Right atrium auricular region (tissue), 2 donors: ENCODE results near the gene ADAMTS14. TPM values are rescaled to one million over a fixed set of nuclear protein-coding genes. Genes with fewer than 3 reads are reported as not detected.

Source experiments
- DNase-seq: peaks from one replicate; pipeline ENCODE4 v3.0.0-alpha.2; 2019; ENCODE audit warnings: low spot score
- H3K27ac ChIP-seq, 2 donors: fragments of 200-600 bp; sonication (generic); 1 replicate in 1 of 2; 2 replicates in 1 of 2; pipeline ENCODE4 v1.5.1; 2016 to 2019
- H3K27me3 ChIP-seq, 2 donors: fragments of 200-600 bp; sonication (generic); one replicate each; pipeline versions ENCODE4 v1.5.1 to v1.6.0; 2017 to 2019
- H3K36me3 ChIP-seq: fragments of 200-600 bp; sonication (generic); one replicate; pipeline ENCODE4 v1.5.1; 2016
- H3K4me1 ChIP-seq, 2 donors: fragments of 200-600 bp; sonication (generic); one replicate each; pipeline versions ENCODE4 v1.5.1 to v1.6.0; 2017 to 2019
- H3K4me3 ChIP-seq, 2 donors: fragments of 200-600 bp; sonication (generic); 1 replicate in 1 of 2; 2 replicates in 1 of 2; pipeline ENCODE4 v1.5.1; 2017 to 2019; ENCODE audit warnings: mild to moderate bottlenecking in 1 of 2, moderate library complexity in 1 of 2
- H3K9me3 ChIP-seq, 2 donors: fragments of 200-600 bp; sonication (generic); one replicate each; pipeline ENCODE4 v1.5.1; 2019
- total RNA-seq, 2 donors: library from RNA; depleted of rRNA; stranded (reverse); fragments of >200 nt; gene quantifications; one replicate each; pipeline ENCODE4 v1.1.0, GENCODE V29; 2016
- TF ChIP-seq, protein P1 (sequence below), 2 donors: fragments of 200-600 bp; sonication (generic); IDR thresholded peaks; one replicate each; pipeline ENCODE4 v1.5.1; 2019; ENCODE audit warnings: antibody characterized with exemption in 2 of 2

The ADAMTS14 gene
- total RNA-seq, 2 donors from 2014 or later: not detected

DNA sequence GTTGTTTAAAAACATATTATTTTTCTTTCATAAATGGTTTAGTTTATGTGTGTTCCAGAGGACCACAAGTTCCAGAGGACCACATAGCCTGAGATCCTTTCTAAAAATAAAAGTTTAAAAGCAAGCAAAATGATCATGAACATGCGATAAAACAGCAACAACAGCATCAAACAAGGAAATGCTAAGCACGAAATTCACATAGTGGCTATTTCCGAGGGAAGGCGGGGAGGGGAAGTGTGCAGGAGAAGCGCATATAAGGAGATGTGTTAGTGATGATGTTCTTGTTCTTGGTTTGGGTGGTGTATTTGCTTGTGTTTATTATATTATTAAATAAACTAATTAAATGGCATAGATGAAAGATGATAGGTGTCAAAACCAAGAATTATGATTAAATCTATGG lies 111.7 kb downstream of the ADAMTS14 start:
- Histone ChIP-seq H3K4me1 (no peaks in the 10 kb centered on the region), H3K27ac (no peak overlapping the region), H3K36me3 (no peaks in the 10 kb centered on the region), H3K9me3 (peaks cover 0 to 10% of the 10 kb centered on the region in 2 donors), H3K27me3 (no peaks in the 10 kb centered on the region), H3K4me3 (no peak overlapping the region)
- no peak for DNase-seq
- TF ChIP-seq, protein P1, sequence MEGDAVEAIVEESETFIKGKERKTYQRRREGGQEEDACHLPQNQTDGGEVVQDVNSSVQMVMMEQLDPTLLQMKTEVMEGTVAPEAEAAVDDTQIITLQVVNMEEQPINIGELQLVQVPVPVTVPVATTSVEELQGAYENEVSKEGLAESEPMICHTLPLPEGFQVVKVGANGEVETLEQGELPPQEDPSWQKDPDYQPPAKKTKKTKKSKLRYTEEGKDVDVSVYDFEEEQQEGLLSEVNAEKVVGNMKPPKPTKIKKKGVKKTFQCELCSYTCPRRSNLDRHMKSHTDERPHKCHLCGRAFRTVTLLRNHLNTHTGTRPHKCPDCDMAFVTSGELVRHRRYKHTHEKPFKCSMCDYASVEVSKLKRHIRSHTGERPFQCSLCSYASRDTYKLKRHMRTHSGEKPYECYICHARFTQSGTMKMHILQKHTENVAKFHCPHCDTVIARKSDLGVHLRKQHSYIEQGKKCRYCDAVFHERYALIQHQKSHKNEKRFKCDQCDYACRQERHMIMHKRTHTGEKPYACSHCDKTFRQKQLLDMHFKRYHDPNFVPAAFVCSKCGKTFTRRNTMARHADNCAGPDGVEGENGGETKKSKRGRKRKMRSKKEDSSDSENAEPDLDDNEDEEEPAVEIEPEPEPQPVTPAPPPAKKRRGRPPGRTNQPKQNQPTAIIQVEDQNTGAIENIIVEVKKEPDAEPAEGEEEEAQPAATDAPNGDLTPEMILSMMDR (IDR thresholded peaks at IDR 0.05): no peak

DNA sequence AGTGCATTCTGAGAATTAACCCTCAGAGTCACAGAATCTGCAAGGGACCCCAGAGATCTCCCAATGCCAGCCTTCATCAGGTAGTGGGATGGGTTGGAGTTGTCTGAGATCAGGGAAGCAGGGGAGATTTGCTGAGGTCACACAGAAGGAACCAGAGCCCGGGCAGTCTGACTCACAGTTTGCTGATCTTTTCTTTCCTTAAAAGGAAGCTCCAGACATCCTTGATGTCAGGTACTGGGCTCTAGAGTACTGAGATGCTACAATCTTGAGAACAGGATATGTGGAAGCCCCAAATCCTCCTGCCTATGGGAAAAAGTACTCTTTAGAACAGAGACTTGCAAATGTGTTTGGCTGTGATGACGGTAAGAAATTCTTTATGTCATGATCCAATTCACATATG lies 112.2 kb downstream of the ADAMTS14 start:
- Histone ChIP-seq H3K27ac (no peak overlapping the region), H3K4me3 (no peak overlapping the region), H3K36me3 (no peaks in the 10 kb centered on the region), H3K9me3 (peaks cover 0 to 10% of the 10 kb centered on the region in 2 donors), H3K27me3 (no peaks in the 10 kb centered on the region), H3K4me1 (no peaks in the 10 kb centered on the region)
- DNase-seq: no peak
- TF ChIP-seq, protein P1 (IDR thresholded peaks at IDR 0.05): no peak

DNA sequence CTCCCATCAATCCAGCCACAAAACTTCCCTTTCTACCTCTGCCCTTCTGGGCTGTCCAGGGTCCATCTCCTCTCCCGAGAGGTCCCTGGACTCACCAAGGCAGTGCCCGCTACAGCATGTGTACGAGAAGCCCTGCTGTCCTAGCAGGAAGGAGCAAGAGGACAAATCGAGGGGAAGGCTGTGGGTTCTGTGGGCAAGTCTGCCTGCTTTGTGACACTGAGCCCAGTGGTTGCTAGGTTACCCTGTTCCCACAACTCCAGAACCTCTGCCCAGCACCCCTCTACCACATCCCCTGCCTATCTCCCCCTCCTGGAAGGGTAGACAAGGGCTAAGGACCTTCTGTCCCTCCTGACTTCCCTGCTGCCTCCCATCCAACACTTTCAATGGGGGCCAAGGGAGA lies 112.9 kb downstream of the ADAMTS14 start, which contains the start of gene TBATA:
TBATA (minus strand) TSS at position 188 of the 400 bp plus-strand sequence. CDS start 1,998 bp downstream, outside the sequence.
- peaks cover 0 to 10% of the 10 kb centered on the region in 2 donors for H3K9me3 ChIP-seq
- no peaks in the 10 kb centered on the region for H3K4me1 ChIP-seq
- no peak within 1 kb of the TSS for H3K27ac ChIP-seq
- no peak for DNase-seq
- H3K36me3 ChIP-seq: no peaks in the 10 kb centered on the region
- no peaks in the 10 kb centered on the region for H3K27me3 ChIP-seq
- TF ChIP-seq, protein P1 (IDR thresholded peaks at IDR 0.05): no peak
- H3K4me3 ChIP-seq: no peak within 1 kb of the TSS

DNA sequence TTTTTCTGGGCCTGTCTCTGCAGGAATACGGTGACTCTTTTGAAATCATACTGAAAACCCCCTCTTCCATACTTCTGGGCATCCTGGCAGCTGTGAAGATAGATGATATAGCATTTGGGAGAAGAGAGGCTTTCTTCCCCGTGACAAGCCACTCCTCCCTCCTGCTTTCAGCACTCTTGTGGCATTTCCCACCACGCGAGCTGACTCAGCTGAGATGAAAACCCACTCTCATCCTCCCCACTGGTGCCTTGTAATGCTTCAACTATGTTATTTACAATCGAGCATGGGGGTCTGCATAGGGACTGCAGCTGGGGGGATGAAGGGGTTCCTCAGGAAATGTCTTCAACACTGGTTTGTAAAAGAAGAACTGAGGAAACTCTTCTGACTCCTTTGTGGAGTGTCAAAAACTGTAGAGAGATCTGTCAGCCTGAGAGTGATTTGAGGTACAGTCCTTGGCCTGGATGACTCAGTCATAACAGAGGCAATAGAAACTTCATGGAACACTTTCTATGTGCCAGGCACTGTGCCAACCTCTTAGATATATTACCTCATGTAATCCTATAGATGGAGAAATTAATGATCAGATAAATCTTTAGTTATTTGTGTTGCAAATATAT lies 114.6 kb downstream of the ADAMTS14 start:
- no peak for DNase-seq
- Histone ChIP-seq H3K4me3 (no peak overlapping the region), H3K4me1 (no peaks in the 10 kb centered on the region), H3K27ac (no peak overlapping the region), H3K9me3 (peaks cover 0 to 10% of the 10 kb centered on the region in 2 donors), H3K36me3 (no peaks in the 10 kb centered on the region), H3K27me3 (no peaks in the 10 kb centered on the region)
- TF ChIP-seq, protein P1 (IDR thresholded peaks at IDR 0.05): no peak

DNA sequence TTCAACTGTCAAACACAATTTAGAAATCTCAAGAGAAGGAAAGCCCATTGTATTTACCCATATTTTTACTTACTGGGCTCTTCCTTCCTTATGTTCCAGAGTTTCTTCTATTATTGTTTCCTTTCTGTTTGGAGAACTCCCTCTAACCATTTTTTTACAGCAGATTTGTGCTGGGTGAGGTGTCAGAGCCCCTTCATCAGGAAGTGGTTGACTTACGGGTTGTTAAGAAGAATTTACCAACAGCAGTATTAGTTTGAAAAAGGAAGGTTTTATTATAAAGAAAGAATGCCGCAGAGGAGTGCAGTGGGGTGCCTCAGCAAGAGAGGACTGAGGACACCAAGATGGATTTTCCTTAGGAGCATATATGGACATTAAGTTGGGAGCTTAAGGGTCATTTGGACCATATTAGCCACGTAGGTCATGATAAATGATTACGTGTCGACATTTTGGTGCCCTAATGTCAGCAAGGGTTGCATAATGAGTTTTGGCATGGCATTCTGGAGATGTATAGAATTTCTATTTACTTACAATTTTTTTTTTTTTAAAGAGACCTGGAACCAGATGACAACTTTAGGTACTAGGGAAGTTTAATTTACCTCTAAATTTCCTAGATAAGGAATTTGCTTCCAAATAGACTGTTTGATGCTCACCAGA lies 119.2 kb downstream of the ADAMTS14 start:
- H3K27ac ChIP-seq: no peak overlapping the region
- no peaks in the 10 kb centered on the region for H3K4me1 ChIP-seq
- H3K9me3 ChIP-seq: peaks cover 0 to 10% of the 10 kb centered on the region in 2 donors
- no peak overlapping the region for H3K4me3 ChIP-seq
- H3K27me3 ChIP-seq: no peaks in the 10 kb centered on the region
- TF ChIP-seq, protein P1 (IDR thresholded peaks at IDR 0.05): no peak
- no peaks in the 10 kb centered on the region for H3K36me3 ChIP-seq
- no peak for DNase-seq
